GM04504 (cell line): Measurements from ENCODE around the gene SRMS.

ENCODE experiments used
- DNase-seq: peaks from one replicate; pipeline ENCODE4 v3.0.0-alpha.2; 2012; ENCODE audit warnings: low read depth

SRMS gene

DNA sequence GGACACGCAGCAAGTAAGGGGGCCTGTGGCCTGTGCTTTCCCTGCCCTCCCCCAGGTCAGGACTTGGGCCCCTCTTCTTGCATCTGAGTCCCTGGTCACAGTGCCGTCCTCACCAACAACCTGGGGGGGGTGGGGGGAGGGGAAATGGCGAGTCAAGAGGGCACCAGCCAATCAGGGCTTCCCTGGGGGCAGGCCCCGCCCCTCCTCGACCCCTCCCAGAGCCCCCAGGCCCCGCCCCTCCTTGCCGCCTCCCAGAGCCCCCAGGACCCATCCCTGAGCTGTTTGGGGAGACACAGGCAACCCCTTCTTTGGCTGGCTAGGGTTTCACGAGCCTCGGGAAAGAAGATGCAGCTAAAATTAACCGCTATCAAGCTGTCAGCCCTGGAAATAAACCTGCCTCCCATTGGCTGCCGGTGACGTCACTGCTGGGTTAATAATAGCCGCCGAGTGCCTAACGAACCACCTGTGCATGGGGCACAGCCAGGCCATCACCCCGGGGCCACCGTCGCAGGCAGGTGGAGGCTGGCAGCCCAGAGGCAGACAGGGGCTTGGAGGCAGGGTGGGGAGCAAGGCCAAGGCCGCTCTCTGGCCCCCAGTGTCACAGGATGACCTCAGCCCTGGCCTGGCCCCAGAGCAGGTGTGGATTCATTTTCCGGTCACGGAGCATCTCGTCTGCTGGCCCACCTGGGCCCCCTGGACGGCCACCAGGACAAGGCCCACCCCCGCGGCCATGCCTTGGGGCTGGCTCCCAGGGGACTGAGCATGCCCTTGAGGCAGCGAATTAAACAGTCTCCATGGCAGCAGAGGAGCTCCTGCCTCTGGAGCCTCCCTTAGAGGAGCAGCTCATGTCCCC lies 45.5 kb downstream of the SRMS start:
- DNase-seq: no peak

DNA sequence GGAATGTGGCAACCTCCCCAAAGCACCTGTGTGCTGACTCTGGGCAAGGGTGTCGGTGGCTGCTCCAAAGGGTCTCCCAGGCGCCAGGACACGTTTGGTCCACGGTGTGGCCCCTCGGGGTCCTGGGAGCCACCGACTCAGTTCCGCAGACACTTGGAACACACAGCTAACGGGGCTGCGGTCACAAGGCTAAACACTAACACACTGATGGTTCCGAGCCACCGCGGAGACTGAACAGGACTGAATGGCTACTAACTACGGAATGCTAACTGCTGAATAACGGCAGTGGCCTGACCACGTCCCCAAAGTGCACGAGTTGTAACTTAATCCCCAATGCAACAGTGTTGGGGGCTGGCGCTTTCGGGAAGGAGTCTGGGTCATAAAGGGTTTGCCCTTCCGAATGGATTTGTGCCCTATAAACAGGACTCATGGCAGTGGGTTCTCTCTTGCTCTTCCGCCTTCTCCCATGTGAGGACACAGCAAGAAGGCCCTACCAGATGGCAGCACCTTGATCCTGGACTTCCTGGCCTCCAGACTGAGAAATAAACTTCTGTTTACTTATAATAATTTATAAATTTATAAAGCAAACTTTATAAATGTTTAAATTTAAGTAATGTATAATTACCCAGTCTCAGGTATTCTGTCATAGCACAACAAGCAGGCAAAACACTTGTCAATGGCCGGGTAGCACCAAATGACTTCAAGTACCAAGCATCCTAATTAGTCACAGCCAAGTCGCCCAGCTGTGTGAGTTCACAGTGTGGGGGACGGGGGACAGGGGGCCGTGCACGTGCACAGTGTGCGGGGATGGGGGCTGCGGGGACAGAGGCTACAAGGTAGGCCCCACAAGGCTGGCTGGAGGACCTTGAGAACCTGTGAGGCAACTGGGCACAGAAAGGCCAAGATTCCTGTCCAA lies 46.4 kb downstream of the SRMS start:
- DNase-seq: no peak

DNA sequence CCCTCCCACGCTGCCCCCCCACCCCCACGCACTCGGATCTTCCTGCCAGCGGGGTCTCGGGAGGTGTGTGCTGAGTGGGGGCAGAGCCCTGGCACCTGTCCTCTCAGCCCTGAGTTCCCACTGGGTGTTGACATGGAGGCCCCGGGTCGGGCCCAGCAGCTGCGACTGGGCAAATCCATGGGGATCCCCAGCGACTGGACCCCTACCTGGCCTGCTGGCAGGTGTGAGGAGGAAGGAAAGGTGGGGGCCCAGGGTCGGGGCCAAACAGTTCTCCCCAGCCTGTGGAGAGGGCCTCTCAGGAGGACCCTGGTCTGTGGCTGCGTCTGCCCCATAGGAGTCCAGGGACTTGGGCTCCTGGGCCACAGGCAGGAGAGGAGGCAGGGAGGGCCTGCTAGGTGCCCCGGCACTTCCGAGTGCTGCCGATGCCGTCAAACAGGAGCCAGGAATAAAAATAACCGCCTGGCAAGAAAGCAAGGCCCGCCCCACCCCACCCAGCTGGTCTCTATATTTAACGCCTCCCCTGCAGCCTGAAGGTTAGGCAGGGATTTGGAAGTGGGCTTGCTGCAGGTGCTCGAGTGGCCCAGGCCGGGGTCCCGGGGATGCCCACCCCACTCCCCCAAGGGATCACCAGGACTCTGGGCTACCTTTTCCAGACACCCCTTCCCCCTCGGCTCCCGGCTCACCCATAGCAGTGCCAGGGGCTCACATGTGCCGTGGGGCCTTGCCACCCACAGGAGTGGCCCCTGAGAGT lies 47.2 kb downstream of the SRMS start:
- no peak for DNase-seq

DNA sequence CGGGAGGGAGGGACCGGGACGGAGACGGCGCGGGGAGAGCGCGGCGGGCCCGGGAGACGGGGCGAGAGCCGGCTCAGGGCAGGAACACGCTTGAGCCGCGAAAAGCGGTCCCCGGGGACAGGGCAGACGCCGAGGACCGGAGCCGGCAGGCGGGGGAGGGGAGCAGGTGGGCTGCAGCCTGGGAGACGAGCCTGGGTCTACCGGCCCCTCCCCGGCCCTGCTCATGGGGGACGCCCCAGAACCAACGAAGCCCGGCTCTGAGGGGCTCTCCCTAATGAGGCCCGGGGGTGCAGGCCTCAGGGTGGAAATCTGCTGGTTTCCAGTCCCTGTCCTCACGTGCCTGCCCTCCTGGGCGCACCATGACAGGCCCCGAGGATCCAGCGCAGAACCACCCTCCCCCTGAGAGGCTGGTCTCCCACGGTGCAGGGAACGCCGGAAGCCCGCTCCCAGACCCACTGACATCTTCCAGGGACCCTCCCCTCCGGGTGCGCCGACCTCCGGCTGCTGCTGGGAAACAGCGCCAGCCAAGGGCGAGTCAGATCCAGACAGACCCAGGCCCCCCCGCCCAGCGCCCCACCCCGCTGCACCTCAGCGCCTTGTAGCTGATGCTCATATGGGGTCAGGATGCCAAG lies 48.1 kb downstream of the SRMS start:
- DNase-seq: no peak

DNA sequence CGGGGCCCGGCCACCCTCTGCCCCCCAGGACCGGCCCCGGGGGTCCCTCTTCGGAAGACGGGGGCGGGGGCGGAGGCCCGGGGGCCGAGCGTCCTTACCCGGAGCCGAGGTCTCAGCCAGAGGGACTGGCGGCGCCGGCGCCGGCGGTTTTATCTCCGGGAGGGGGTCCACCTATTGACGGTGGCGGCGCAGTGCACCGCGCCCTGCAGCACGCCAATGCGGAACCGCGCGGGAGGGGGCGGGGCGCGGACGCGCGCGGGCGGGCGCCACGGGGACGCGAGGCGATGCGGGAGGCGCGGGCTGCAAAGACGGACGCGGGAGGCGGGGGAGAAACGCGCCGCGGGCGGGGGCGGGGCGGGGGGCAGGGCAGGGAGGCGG lies 48.6 kb downstream of the SRMS start, which contains the start of gene EEF1A2:
Gene EEF1A2, minus strand, starts transcription at position 124 of the 378 bp plus-strand sequence. CDS start 1,320 bp downstream, outside the sequence.
- DNase-seq: no peak

DNA sequence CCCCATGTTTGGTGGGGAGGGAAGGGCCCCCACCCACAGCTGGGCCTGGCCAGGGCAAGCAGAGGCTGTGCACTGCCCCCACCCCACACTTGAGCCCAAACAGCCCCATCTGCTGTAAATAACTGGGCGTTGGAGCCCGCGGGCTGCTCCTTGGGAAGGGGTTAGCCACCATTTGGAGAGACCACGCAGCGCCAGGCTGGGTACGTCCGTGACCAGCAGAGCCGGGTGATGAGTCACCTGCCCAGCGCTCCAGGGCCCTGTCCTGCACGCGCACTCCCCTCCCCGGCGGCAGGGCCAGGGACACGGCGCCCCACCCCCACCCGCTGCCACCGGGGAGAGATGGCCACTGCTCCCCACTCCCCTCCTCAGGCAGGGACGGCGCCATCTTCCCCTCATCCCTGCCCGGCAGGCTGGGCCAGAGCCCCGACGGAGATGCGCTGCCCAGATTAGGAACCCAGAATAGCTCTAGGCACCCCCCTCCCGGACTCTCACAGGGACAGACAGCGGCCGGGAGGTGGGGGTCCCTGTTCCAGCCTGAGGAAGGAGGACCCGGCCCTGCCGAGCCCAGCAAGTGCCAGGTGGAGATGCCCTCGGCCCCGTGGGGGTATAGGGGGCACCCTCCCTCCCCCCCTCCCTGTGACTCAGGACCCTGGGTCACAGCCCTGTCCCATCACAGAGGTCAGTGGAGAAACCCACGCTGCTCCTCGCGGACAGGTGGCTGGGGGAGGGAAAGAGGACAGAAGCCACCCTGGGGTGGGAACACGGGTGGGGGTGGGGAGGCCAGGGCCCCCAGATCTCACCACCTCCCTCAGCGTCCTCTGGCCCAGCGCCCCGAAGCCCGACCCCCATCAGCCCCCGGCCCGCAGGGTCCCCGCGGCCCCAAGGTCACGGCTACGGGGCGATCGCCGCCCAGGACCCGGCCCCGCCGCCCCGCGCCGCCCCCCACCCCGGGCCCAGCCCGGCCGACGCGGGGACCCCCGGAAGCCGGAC lies 49.3 kb downstream of the SRMS start:
- DNase-seq: no peak

DNA sequence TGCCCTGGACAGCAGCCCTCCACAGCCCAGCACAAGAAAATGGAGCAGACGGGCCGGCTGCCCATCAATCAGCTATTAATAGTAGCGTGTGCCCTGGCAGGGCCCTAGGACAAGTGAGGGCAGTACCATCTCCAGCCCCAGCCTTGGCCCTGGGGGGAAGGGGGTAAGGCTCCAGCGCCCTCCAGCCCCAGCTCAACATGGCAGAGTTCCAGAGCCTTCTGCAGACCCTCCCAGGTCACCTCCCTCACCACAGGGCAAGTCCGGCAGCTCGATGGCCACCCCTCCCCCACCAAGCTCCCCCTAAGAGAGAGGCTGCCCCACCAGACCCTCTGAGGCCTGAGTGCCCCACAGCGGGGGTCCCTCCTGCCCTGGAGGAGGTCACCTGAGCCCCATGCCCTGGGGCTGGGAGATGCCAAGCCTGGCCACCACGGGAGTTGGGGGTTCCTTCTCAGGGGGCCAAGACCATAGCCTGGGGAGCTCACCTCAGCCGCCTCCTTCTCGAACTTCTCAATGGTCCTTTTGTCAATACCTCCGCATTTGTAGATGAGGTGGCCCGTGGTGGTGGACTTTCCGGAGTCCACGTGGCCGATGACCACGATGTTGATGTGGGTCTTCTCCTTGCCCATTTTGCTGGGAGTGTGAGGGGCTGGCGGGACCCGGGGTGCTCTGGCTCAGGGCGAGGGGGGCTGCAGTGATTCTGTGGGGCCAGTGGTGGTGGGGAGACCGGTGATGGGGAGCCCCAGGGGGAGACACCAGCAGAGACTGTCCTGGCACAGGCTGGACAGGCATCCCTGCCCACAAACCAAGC lies 50.2 kb downstream of the SRMS start:
- DNase-seq: no peak

DNA sequence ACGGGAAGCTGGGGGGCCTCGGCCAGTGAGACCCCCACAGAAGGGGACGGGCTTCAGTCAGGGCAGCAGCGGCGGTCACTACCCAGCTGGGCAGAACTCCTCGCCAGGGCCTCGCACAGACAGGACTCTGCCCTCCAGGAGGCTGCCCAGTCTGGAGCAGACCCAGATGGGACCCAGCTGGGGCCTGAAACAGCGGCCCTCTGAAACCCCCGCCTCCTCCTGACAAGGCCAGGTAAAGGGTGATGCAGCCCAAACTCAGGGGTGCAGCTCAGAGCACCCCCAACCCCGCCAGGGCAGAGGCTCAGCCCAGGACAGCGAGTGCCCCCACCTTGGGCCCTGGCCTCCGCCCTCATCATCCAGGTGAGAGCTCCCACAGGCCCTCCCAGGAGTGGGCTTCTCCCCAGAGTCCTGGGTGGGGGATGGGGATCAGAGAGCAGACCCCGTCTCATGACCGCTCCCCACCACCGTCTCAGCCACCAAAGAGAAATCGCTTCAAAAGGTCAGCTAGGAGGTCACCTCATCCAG lies 50.9 kb downstream of the SRMS start:
- no peak for DNase-seq

DNA sequence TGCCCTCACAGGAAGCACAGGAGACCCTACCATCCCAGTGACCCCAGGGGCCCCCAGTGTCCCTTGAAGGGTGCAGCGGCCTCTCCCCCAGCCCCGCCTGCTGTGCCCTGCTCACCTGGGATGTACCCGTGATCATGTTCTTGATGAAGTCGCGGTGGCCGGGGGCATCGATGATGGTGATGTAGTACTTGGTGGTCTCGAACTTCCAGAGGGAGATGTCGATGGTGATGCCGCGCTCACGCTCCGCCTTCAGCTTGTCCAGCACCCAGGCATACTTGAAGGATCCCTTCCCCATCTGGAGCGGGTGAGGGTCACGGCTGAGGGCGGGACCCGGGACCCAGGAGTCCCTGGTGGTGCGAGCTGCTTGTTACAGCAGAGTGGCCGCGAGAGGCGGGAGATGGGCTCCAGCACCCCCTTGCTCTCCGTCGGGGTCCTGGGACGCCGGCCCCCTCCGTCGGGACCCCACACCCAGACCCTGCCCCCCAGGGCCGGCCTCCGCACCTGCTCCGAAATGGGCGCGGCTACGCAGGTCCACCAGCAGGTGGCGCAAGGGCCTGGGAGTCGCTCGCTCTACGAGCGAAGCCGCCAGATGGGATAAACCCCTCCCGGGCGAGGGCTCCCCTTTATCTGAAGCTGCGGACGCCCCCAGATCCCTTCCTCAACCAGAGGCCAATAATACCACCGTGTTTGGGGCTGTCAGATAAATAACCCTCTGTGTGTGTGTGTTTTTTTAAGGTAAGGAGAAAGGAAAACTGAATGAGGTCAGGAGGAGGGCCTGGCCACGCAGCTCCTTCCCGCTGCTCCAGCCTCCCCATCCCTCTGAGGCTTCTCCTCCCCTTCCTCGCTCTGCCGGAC lies 51.6 kb downstream of the SRMS start:
- DNase-seq: no peak

DNA sequence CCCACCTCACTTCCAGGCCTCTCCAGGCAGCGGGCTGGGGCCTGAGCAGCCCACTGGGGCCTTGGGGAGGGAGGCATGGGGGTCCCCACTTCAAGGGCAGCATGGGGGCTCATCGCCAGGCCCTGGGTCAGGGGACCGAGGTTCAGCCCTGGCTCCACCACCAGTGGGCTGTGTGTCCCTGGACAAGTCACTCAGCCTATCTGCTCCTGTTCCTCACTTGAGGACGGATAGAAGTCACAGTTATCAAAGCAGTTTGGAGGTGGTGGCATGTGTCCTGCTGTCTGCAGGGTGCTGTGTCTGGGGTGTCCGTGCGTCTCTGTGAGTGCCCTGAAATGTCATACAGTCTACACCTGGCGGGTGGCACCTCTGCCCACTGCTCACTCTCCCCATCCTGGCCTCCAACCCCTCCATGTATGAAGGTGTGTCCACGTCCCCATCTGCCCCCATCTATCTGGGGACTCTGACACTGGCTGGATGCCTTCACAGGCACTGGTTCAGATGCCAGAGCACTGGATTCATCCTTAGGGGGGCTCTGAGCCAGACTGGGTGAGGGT lies 52.3 kb downstream of the SRMS start:
- no peak for DNase-seq

DNA sequence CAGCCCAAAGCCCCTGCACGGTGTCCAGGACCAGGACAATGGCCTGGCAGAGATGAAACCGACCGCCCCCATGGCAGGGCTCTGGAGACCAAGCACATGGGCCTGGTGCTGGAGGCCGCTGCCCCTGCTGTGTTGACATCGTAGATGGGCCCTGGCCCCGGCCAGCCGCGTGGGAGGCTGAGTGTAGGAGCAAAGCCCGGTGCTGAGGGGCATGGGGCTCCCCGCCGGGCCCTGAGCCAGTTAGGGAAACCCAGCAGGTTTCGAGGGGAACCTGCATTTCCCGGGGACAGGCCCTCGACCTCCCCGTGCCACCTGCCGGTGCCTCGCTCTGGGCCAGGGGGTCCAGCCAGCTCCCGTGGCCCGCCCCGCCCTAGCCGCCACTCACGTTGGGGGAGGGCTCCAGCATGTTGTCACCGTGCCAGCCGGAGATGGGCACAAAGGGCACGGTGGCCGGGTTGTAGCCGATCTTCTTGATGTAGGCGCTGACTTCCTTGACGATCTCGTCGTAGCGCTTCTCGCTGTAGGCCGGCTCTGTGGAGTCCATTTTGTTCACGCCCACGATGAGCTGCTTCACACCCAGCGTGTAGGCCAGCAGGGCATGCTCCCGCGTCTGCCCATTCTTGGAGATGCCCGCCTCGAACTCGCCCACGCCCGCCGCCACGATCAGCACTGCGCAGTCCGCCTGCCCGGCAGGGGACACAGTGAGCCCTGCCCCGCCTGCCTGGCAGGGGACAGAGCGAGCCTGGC lies 53.0 kb downstream of the SRMS start:
- no peak for DNase-seq

DNA sequence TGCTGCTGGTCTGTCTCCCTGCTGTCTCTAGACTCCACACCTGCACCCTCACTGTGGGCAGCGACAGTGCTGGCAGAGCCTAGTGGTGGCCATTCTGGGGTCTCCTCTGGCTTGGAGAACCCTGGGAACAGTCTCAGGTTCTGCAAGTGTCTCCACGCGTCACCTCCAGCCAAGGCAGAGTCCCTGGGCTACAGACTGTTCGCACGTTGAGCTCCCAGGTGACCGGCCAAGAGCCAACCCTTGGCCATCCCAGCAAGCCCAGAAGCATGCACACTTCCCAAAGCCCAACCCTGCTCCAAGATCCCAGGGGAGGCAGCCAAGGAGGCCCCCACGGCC lies 53.5 kb downstream of the SRMS start:
- no peak for DNase-seq

DNA sequence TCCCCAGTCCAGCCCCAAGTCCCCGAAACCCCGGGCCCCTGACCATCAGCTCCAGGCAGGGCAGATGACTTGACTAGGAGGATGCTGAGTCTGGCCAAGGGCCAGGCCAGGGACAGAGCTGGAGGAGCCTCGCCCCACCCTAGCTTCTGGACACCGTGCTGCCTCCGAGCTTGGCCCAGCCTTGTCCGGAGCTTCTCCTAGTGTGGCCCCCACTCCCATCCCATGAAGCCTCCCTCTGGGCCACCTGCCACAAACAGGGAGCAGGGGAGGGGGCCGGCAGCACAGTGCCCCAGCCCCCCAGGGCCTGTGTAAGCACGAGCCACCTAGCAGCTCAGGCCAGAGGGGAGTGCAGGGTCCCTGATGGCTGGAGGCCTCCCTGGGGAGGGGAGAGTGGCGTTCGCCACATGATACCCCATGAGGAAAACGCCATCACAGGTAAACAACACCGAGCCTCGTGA lies 54.0 kb downstream of the SRMS start:
- no peak for DNase-seq

DNA sequence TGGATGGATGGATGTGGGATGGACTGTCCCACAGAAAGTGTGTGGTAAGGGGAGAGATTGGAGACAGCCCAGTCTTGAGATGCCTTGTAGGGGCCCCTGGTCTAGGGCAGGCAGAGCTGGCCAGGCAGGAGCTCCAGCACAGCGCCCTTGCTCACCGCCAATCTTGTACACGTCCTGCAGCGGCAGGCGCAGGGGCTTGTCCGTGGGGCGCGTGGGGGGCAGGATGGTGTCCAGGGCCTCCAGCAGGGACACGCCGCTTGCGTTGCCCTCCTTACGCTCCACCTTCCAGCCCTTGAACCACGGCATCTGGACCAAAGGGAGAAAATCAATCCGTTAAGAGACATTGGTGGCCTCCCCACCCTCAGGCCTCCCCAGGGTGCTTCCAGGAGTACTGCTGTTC lies 54.6 kb downstream of the SRMS start:
- no peak for DNase-seq

DNA sequence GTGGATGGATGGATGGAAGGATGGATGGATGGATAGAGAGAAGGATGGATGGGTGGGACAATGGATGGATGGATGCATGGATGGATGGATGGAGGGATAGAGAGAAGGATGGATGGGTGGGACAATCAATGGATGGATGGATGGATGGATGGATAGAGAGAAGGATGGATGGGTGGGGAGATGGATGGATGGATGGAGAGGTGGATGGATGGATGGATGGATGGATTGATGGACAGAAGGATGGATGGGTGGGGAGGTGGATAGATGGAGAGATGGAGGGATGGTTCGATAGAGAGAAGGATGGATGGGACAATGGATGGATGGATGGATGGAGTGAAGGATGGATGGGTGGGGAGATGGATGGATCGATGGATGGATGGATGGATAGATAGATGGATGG lies 55.0 kb downstream of the SRMS start:
- no peak for DNase-seq

DNA sequence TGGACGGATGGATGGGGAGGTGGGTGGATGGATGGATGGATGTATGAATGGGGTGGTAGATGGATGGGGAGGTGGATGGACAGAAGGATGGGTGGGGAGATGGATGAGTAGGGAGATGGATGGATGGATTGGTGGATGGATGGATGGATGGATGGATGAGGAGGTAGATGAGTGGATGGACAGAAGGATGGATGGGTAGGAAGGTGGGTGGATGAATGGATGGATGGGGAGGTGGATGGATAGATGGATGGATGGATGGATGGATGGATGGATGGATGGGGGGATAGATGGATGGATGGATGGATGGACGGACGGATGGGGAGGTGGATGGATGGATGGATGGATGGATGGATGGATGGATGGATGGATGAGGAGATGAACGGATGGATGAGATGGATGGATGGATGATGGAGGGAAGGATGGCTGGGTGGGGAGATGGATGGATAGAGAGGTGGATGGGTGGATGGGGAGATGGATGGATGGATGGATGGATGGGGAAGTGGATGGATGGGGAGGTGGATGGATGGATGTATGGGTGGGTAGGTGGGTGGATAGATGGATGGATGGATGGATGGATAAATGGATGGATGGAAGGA lies 55.8 kb downstream of the SRMS start:
- no peak for DNase-seq

DNA sequence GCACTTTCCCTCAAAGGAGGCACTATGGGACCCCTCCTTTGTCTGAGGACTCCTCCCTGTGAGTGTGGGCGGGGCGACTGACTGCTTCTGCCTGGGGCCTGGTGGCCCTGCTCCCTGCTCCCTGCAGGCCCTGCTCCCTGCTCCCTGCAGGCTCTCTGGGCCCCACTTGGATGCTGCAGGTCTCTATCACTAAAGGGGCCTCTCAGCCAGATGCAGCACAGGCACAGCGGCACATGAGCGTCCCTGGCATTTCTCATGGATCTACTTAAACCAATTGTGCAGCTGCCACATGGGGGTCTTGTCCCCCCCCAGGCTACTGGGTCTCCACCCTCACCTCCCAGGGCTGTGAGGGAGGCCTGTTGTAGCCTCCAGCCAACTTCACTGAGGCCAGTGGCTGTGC lies 56.5 kb downstream of the SRMS start:
- no peak for DNase-seq
